ENCODE data around the gene SMG6. TPM values are rescaled to one million over a fixed set of nuclear protein-coding genes. Genes with fewer than 3 reads are reported as not detected.

Gene SMG6
- total and polyA plus RNA-seq, 2 experiments from 2014 or later: 23.0 to 50.8 TPM

DNA sequence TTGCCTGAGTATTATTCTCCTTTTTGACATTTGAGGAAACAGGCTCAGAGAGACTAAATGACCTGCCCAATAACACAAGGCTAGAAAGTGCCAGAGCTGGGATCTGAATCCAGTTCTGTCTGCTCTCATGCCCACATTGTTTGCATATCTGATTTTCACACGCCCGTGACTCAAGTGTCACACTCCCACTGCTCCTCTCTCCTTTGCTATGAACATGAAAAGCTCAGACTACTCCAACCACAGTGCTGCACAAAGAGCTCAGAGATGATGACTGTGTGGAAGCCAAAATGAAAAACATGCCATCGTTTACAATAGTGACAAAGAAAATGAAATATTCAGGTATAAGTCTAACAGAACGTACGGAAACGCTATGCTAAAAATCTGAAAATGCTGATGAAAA, 107.9 kb downstream of the SMG6 start:
- Histone ChIP-seq H3K36me3 (no peaks in the 10 kb centered on the region), H3K27ac (no peak overlapping the region), H3K9me3 (ENCODE audit: low read depth) (no peaks in the 10 kb centered on the region), H3K27me3 (no peaks in the 10 kb centered on the region), H3K4me1 (ENCODE audit: low read depth) (peaks cover 3% of the 10 kb centered on the region), H3K4me3 (no peak overlapping the region)
- no peak for DNase-seq (ENCODE audit: low read depth in 1 of 2, low spot score in 1 of 2)
- TF ChIP-seq, protein P1, sequence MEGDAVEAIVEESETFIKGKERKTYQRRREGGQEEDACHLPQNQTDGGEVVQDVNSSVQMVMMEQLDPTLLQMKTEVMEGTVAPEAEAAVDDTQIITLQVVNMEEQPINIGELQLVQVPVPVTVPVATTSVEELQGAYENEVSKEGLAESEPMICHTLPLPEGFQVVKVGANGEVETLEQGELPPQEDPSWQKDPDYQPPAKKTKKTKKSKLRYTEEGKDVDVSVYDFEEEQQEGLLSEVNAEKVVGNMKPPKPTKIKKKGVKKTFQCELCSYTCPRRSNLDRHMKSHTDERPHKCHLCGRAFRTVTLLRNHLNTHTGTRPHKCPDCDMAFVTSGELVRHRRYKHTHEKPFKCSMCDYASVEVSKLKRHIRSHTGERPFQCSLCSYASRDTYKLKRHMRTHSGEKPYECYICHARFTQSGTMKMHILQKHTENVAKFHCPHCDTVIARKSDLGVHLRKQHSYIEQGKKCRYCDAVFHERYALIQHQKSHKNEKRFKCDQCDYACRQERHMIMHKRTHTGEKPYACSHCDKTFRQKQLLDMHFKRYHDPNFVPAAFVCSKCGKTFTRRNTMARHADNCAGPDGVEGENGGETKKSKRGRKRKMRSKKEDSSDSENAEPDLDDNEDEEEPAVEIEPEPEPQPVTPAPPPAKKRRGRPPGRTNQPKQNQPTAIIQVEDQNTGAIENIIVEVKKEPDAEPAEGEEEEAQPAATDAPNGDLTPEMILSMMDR (IDR thresholded peaks at IDR 0.05; ENCODE audit: low read depth, low read length): no peak

DNA sequence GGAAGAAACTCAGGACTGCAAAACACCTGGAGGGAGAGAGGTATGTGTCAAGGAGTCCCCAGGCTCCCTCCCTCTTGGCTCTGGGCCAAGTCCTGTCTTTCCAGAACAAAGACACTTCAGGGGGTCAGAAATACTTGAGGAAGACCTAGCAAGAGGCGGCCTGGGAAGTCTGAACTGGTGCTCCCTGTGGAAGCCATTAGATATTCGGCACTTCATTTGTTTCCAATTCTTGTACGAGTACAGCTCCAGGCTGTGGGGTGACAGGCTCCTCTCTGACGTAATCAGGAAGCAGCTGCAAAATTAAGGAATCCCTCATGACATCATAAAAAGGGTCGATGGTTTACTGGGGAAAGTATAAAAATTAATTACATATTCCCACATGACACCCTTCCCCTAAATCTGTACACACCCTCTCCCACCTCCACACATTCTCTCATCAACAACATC, 108.7 kb downstream of the SMG6 start:
- Histone ChIP-seq H3K27ac (peak overlapping the region; percentile 31), H3K4me3 (no peak overlapping the region), H3K9me3 (ENCODE audit: low read depth) (no peaks in the 10 kb centered on the region), H3K36me3 (no peaks in the 10 kb centered on the region), H3K27me3 (no peaks in the 10 kb centered on the region), H3K4me1 (ENCODE audit: low read depth) (peaks cover 5% of the 10 kb centered on the region)
- TF ChIP-seq, protein P1 (IDR thresholded peaks at IDR 0.05; ENCODE audit: low read depth, low read length): no peak
- DNase-seq (ENCODE audit: low read depth in 1 of 2, low spot score in 1 of 2): no peak

DNA sequence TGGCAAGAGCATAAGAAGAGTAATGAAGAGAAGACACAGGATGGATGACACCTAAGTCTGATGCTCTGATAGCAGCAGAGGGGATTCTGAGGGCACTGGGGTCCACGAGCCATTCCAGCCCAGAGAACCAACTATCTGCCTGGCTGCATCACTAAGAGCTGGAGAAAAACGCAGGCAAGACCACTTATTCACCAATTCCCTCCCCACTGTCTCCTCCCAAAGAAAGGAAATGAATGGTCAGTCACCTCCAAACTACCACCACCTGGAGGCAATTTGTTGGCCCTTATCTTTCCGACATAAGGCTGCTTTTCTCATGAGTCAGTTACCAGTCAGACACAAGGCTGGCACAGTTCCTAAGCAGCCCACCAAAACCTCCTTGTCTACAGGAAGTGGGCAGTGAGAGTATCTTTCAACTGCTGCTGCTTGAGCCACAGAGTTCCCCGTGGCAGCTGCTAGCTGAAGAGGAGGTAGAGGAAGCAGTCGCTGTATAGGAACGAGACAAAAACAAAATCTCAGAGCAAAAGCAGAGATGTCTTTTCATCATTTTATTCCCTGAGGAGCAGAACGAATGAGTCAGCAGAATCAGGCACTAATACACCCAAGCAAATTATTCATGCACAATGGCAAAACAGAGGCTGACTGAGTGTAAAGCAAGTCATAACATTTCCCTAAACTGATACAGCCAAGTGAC, 111.1 kb downstream of the SMG6 start:
- H3K4me3 ChIP-seq: no peak overlapping the region
- no peaks in the 10 kb centered on the region for H3K9me3 ChIP-seq (ENCODE audit: low read depth)
- TF ChIP-seq, protein P1 (IDR thresholded peaks at IDR 0.05; ENCODE audit: low read depth, low read length): no peak
- H3K36me3 ChIP-seq: no peaks in the 10 kb centered on the region
- H3K4me1 ChIP-seq (ENCODE audit: low read depth): peaks cover 18% of the 10 kb centered on the region
- no peaks in the 10 kb centered on the region for H3K27me3 ChIP-seq
- H3K27ac ChIP-seq: peak overlapping the region; percentile 23
- peak in 1 of 2 donors; percentile 97 for DNase-seq (ENCODE audit: low read depth in 1 of 2, low spot score in 1 of 2)

DNA sequence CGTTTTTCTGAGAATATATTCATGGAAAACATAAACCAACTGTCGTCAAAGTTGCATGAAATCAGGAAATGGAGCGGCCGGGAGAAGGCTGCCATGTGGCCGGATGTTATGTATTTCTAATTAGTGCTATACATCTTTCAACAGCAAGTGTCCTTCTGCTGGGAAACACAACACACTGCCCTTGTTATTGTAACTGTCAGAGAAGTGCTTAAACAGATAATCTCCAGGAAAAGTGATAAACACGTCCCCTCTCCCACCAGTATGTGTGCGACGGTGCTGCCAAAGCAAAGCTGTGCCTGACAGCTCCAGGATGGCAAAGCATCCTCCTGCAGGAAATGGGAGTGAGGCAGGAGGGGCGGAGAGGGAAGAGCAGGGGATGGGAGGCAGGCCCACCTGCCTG, 111.8 kb downstream of the SMG6 start:
- DNase-seq (ENCODE audit: low read depth in 1 of 2, low spot score in 1 of 2): peak in 1 of 2 donors; percentile 63
- H3K27me3 ChIP-seq: no peaks in the 10 kb centered on the region
- H3K27ac ChIP-seq: peak overlapping the region; percentile 16
- H3K4me3 ChIP-seq: no peak overlapping the region
- TF ChIP-seq, protein P1 (IDR thresholded peaks at IDR 0.05; ENCODE audit: low read depth, low read length): no peak
- H3K4me1 ChIP-seq (ENCODE audit: low read depth): peaks cover 19% of the 10 kb centered on the region
- peaks cover under 1% of the 10 kb centered on the region for H3K36me3 ChIP-seq
- H3K9me3 ChIP-seq (ENCODE audit: low read depth): no peaks in the 10 kb centered on the region

DNA sequence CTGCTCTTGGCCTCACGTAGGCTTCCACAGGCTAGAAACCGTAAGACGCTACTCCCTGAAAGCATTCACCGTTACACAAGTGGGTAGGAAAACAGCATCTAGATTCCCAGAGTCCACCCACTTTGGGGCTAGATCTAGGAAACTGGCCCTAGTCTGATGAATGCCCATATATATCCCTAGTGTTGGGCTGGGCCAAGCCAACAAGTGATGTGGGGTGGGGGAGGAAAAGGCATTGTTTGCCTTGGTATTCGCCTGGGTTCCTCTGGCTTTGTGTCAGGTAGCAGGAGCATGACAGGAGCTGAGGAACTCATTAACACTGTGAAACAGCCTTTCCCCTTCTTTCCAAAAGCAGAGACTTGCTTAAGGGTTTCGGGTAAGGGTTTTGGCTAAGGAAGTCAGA, 112.4 kb downstream of the SMG6 start:
- TF ChIP-seq, protein P1 (IDR thresholded peaks at IDR 0.05; ENCODE audit: low read depth, low read length): no peak
- Histone ChIP-seq H3K27ac (peak overlapping the region; percentile 10), H3K9me3 (ENCODE audit: low read depth) (no peaks in the 10 kb centered on the region)

More for the DNA sequence above, 112.4 kb downstream of the SMG6 start:
- H3K36me3 ChIP-seq: peaks cover 3% of the 10 kb centered on the region
- no peak for DNase-seq (ENCODE audit: low read depth in 1 of 2, low spot score in 1 of 2)
- H3K4me1 ChIP-seq (ENCODE audit: low read depth): peaks cover 19% of the 10 kb centered on the region
- no peak overlapping the region for H3K4me3 ChIP-seq
- H3K27me3 ChIP-seq: no peaks in the 10 kb centered on the region

Measured in cardiac muscle cell (in vitro differentiated cells and primary cell).